Measurements from ENCODE around the gene HADHA. TPM values are rescaled to one million over a fixed set of nuclear protein-coding genes. Genes with fewer than 3 reads are reported as not detected.

HADHA gene
- total RNA-seq, 1 experiment from 2014 or later = 112 TPM

GRCh38 chr2:26182887-26183630 lies 61.4 kb downstream of the HADHA start:
- H3K79me1 ChIP-seq (ENCODE audit: insufficient read depth, low read depth, low read length, poor library complexity, severe bottlenecking) = no peaks in the 10 kb centered on the region
- no peaks in the 10 kb centered on the region for H3K79me2 ChIP-seq (ENCODE audit: insufficient read depth, low read length)
- Mint-ChIP-seq H3K27ac (no peak overlapping the region), H3K4me1 (peaks cover 28 to 41% of the 10 kb centered on the region in 2 experiments), H3K4me3 (no peak overlapping the region), H3K27me3 (ENCODE audit: low read depth) (peaks cover 38% of the 10 kb centered on the region), H3K36me3 (ENCODE audit: insufficient read depth in 1 of 3, low read depth in 3 of 3) (peaks cover 13 to 23% (median 13%) of the 10 kb centered on the region in 3 experiments), H3K9me3 (no peaks in the 10 kb centered on the region; a peak in 1 of 5 replicates)
- H3K9me3 ChIP-seq (ENCODE audit: control insufficient read depth, low read depth, low read length) = no peaks in the 10 kb centered on the region
- H3K23ac ChIP-seq (ENCODE audit: insufficient read length, low read depth, low read length) = no peak overlapping the region
- H3K9ac ChIP-seq (ENCODE audit: extremely low read depth, insufficient read length, low read length) = no peak overlapping the region
- WGBS (ENCODE audit: extremely low coverage, insufficient read length, low lambda C conversion rate) = no CpG with 5 or more reads among the region's 11 CpGs
- TF ChIP-seq, protein P1, sequence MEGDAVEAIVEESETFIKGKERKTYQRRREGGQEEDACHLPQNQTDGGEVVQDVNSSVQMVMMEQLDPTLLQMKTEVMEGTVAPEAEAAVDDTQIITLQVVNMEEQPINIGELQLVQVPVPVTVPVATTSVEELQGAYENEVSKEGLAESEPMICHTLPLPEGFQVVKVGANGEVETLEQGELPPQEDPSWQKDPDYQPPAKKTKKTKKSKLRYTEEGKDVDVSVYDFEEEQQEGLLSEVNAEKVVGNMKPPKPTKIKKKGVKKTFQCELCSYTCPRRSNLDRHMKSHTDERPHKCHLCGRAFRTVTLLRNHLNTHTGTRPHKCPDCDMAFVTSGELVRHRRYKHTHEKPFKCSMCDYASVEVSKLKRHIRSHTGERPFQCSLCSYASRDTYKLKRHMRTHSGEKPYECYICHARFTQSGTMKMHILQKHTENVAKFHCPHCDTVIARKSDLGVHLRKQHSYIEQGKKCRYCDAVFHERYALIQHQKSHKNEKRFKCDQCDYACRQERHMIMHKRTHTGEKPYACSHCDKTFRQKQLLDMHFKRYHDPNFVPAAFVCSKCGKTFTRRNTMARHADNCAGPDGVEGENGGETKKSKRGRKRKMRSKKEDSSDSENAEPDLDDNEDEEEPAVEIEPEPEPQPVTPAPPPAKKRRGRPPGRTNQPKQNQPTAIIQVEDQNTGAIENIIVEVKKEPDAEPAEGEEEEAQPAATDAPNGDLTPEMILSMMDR (conservative IDR thresholded peaks at IDR 0.05) = no peak
- H2AK5ac ChIP-seq (ENCODE audit: insufficient read length, low read length) = no peak overlapping the region
- H2BK20ac ChIP-seq (ENCODE audit: low read depth, low read length, poor library complexity, severe bottlenecking) = no peak overlapping the region
- no peak overlapping the region for H4K5ac ChIP-seq (ENCODE audit: insufficient read length, low read depth, low read length)
- peaks cover 11% of the 10 kb centered on the region for H3K23me2 ChIP-seq (ENCODE audit: insufficient read length, low read depth, low read length, poor library complexity, severe bottlenecking)
- no peaks in the 10 kb centered on the region for H3K27me3 ChIP-seq (ENCODE audit: insufficient read depth, low read length)
- H3K14ac ChIP-seq (ENCODE audit: insufficient read depth, low read length) = no peak overlapping the region; the same call in 1 of the 2 replicates
- no peak overlapping the region for H2BK12ac ChIP-seq (ENCODE audit: insufficient read length, low read depth, low read length)
- no peak overlapping the region for H2BK15ac ChIP-seq (ENCODE audit: low read depth, low read length)
- no peak overlapping the region for H2AFZ ChIP-seq (ENCODE audit: low read length)
- no peak overlapping the region for H3K4ac ChIP-seq (ENCODE audit: low read depth, low read length)
- H4K20me1 ChIP-seq (ENCODE audit: control insufficient read depth, insufficient read depth, insufficient read length) = no peaks in the 10 kb centered on the region
- no peak overlapping the region for H2BK120ac ChIP-seq (ENCODE audit: low read depth, low read length, poor library complexity, severe bottlenecking)
- H3K4me1 ChIP-seq (ENCODE audit: insufficient read depth, low read length) = no peaks in the 10 kb centered on the region
- no peak overlapping the region for H4K91ac ChIP-seq (ENCODE audit: insufficient read length, low read depth, low read length)
- no peak overlapping the region for H3K56ac ChIP-seq (ENCODE audit: insufficient read length, low read depth, low read length)
- no peak overlapping the region for H4K8ac ChIP-seq (replicated peaks; ENCODE audit: insufficient read length, low read depth, low read length)
- no peak overlapping the region for H3T11ph ChIP-seq (ENCODE audit: low read length)
- H3K18ac ChIP-seq (ENCODE audit: insufficient read length, low read depth, low read length) = no peak overlapping the region
- no peak overlapping the region for H2BK5ac ChIP-seq (ENCODE audit: insufficient read length, low read length)
- H3K27ac ChIP-seq (ENCODE audit: insufficient read length, low read depth, low read length) = no peak overlapping the region
- no peak overlapping the region for H3K4me2 ChIP-seq (ENCODE audit: insufficient read depth, insufficient read length, low read length)
- DNase-seq = no peak

Measured in H9 (cell line).